Kidney (tissue), 14 donors: ENCODE results near the gene CACNB2. TPM values are rescaled to one million over a fixed set of nuclear protein-coding genes. Genes with fewer than 3 reads are reported as not detected.
A peak's percentile ranks its signal among the peaks of the same experiment; 100 is the strongest.

Experiments used
- DNase-seq, 5 donors: peaks; one replicate each; pipeline ENCODE4 v3.0.0-alpha.2; 2013 to 2020
- FAIRE-seq: peaks from 2 replicates; lab custom pipeline; 2012; peaks lifted over from hg19 to GRCh38; lab: Jason Lieb, UNC
- H3K27ac ChIP-seq, 2 donors: one replicate each; pipeline ENCODE4 v1.7.0; 2013; ENCODE audit warnings: low read depth in 2 of 2, low read length in 2 of 2, inconsistent platforms in 1 of 2
- H3K27me3 ChIP-seq: one replicate; pipeline ENCODE4 v1.7.1; 2013; ENCODE audit warnings: low read length, inconsistent platforms; ENCODE audit not compliant: control insufficient read depth, insufficient read depth
- H3K36me3 ChIP-seq, 3 donors: one replicate each; pipeline versions ENCODE4 v1.7.0 to v1.7.1; 2013; ENCODE audit warnings: low read length in 3 of 3, control low read depth in 1 of 3, inconsistent platforms in 1 of 3; ENCODE audit not compliant: insufficient read depth in 3 of 3, control insufficient read depth in 2 of 3
- H3K4me1 ChIP-seq, 3 donors: one replicate each; pipeline versions ENCODE4 v1.7.0 to v1.7.1; 2013; ENCODE audit warnings: low read length in 3 of 3, inconsistent platforms in 1 of 3, low read depth in 1 of 3; ENCODE audit not compliant: control insufficient read depth in 2 of 3, insufficient read depth in 2 of 3
- H3K4me3 ChIP-seq, 3 donors: one replicate each; pipeline versions ENCODE4 v1.7.0 to v1.8.1; 2013; ENCODE audit warnings: low read length in 3 of 3, control low read depth in 1 of 3, inconsistent platforms in 1 of 3
- H3K9ac ChIP-seq, 3 donors: one replicate each; pipeline versions ENCODE4 v1.7.0 to v1.7.1; 2013; ENCODE audit warnings: low read length in 3 of 3, control low read depth in 1 of 3, inconsistent platforms in 1 of 3
- H3K9me3 ChIP-seq, 3 donors: one replicate each; pipeline versions ENCODE4 v1.7.0 to v1.7.1; 2013; ENCODE audit warnings: low read length in 3 of 3, control low read depth in 1 of 3, inconsistent platforms in 1 of 3; ENCODE audit not compliant: control insufficient read depth in 2 of 3, insufficient read depth in 1 of 3
- CTCF ChIP-seq: IDR thresholded peaks from 3 replicates; pipeline ENCODE4 v1.5.1; 2012; ENCODE audit warnings: mild to moderate bottlenecking, moderate library complexity, borderline replicate concordance; ENCODE audit not compliant: insufficient read depth; ENCODE audit errors: extremely low read depth
- intact Hi-C: fragments of 100-400 bp; cut with DNase I; formaldehyde crosslinking; loops from one replicate; pipeline ENCODE4 v1.11.1; 2022
- polyA plus RNA-seq: library from polyadenylated mRNA; stranded (reverse); fragments of 350-450 nt; fragmentation: Illumina TruSeq; extraction: RNeasy Lipid Tissue Mini Kit (QIAGEN cat#74804); gene quantifications from one replicate; pipeline ENCODE4 v1.2.3, GENCODE V29; 2014; ENCODE audit warnings: low read depth, low replicate concordance; ENCODE audit not compliant: insufficient read depth
- total RNA-seq: library from RNA; stranded (reverse); fragmentation: NEBNext Ultra II Directional; extraction: Animal tissue kit (Norgen Biotek cat#: 25700); gene quantifications from one replicate; pipeline ENCODE4 v1.2.1, GENCODE V29; 2021
- donor health status: control.
- donor health status: control.
- donor health status: control.
- donor health status: control.
- donor health status: control.
- donor health status: DM: yes; HTN: yes; CAD: no.
- donor health status: Normal renal cell carcinoma (clear cell type).

CACNB2 gene
- total and polyA plus RNA-seq, 2 donors from 2014 or later, result 2.8 TPM

- no peaks in the 10 kb centered on the region for H3K36me3 ChIP-seq
- H3K9ac ChIP-seq, result no peak overlapping the region
- DNase-seq, result no peak
- FAIRE-seq, result peak; percentile 99
- no peak overlapping the region for H3K27ac ChIP-seq
- H3K9me3 ChIP-seq, result no peaks in the 10 kb centered on the region
- H3K4me1 ChIP-seq, result no peaks in the 10 kb centered on the region
- no peak overlapping the region for H3K4me3 ChIP-seq
- intact Hi-C loops, result no loop called here
- no peak for TF ChIP-seq CTCF
- H3K27me3 ChIP-seq, result no peaks in the 10 kb centered on the region
Observed at GRCh38 chr10:18197706-18198105, 57.5 kb downstream of the CACNB2 start.

- TF ChIP-seq CTCF, result no peak
- H3K4me3 ChIP-seq, result no peak overlapping the region
- intact Hi-C loops, result no loop called here
- no peaks in the 10 kb centered on the region for H3K36me3 ChIP-seq
- H3K27ac ChIP-seq, result no peak overlapping the region
- H3K9ac ChIP-seq, result no peak overlapping the region
- H3K27me3 ChIP-seq, result no peaks in the 10 kb centered on the region
- H3K4me1 ChIP-seq, result no peaks in the 10 kb centered on the region
- no peaks in the 10 kb centered on the region for H3K9me3 ChIP-seq
- DNase-seq, result no peak
- no peak for FAIRE-seq
Observed at GRCh38 chr10:18201877-18202276, 61.7 kb downstream of the CACNB2 start.

GRCh38 chr10:18202680-18203460, 62.6 kb downstream of the CACNB2 start:
- H3K9me3 ChIP-seq, result no peaks in the 10 kb centered on the region
- no peaks in the 10 kb centered on the region for H3K27me3 ChIP-seq
- H3K9ac ChIP-seq, result no peak overlapping the region
- intact Hi-C loops, result no loop called here
- FAIRE-seq, result no peak
- TF ChIP-seq CTCF, result no peak
- DNase-seq, result peak in 1 of 5 donors; percentile 12
- H3K4me3 ChIP-seq, result no peak overlapping the region
- no peaks in the 10 kb centered on the region for H3K4me1 ChIP-seq
- no peak overlapping the region for H3K27ac ChIP-seq
- no peaks in the 10 kb centered on the region for H3K36me3 ChIP-seq
